Gastroesophageal sphincter (tissue), 3 donors: ENCODE data around the gene WARS2.

Experiments used
- CTCF ChIP-seq, 4 experiments: fragments of 200-600 bp in 2 of 4; fragments of 450-650 bp in 2 of 4; sonication (generic) in 1 of 4; IDR thresholded peaks; one replicate each; pipeline ENCODE4 v1.5.1; 2017 to 2019; ENCODE audit warnings: antibody characterized with exemption in 4 of 4, mild to moderate bottlenecking in 2 of 4, moderate library complexity in 2 of 4
- POLR2A ChIP-seq, 2 donors: fragments of 450-650 bp; IDR thresholded peaks; one replicate each; pipeline ENCODE4 v1.6.1; 2017; ENCODE audit warnings: antibody characterized with exemption in 2 of 2, mild to moderate bottlenecking in 2 of 2, moderate library complexity in 1 of 2

GRCh38 chr1:119116725-119117124, 23.7 kb downstream of the WARS2 start:
- TF ChIP-seq POLR2A (IDR thresholded peaks at IDR 0.05) (no peak), CTCF (IDR thresholded peaks at IDR 0.05) (no peak)
